H9 (cell line): Measurements from ENCODE around the gene CCDC126. TPM values are rescaled to one million over a fixed set of nuclear protein-coding genes. Genes with fewer than 3 reads are reported as not detected.

ENCODE experiments used
- DNase-seq: peaks from one replicate; pipeline ENCODE4 v3.0.0-alpha.2; 2017
- H2AFZ ChIP-seq: one replicate; pipeline ENCODE4 v1.6.1; 2013; ENCODE audit warnings: mild to moderate bottlenecking, low read length, control low read depth, moderate library complexity
- H2AK5ac ChIP-seq: 2 replicates; pipeline ENCODE4 v1.6.1; 2013; ENCODE audit warnings: low read length, control low read depth, mixed read lengths; ENCODE audit not compliant: insufficient read length
- H2BK120ac ChIP-seq: one replicate; pipeline ENCODE4 v1.6.1; 2013; ENCODE audit warnings: low read depth, mild to moderate bottlenecking, low read length, control low read depth, inconsistent platforms; ENCODE audit not compliant: poor library complexity, severe bottlenecking
- H2BK12ac ChIP-seq: 2 replicates; pipeline ENCODE4 v1.6.1; 2013; ENCODE audit warnings: low read length, control low read depth, mixed read lengths, low read depth; ENCODE audit not compliant: insufficient read length
- H2BK15ac ChIP-seq: 2 replicates; pipeline ENCODE4 v1.6.1; 2013; ENCODE audit warnings: low read depth, low read length, control low read depth
- H2BK20ac ChIP-seq: one replicate; pipeline ENCODE4 v1.6.1; 2013; ENCODE audit warnings: low read depth, mild to moderate bottlenecking, low read length, control low read depth, inconsistent platforms; ENCODE audit not compliant: poor library complexity, severe bottlenecking
- H2BK5ac ChIP-seq: 2 replicates; pipeline ENCODE4 v1.6.1; 2013; ENCODE audit warnings: low read length, control low read depth, mixed read lengths; ENCODE audit not compliant: insufficient read length
- H3K14ac ChIP-seq: 2 replicates; pipeline ENCODE4 v1.6.1; 2013; ENCODE audit warnings: low read length, control low read depth; ENCODE audit not compliant: insufficient read depth
- H3K18ac ChIP-seq: 2 replicates; pipeline ENCODE4 v1.6.1; 2013; ENCODE audit warnings: low read depth, mild to moderate bottlenecking, mixed read lengths, low read length, control low read depth; ENCODE audit not compliant: insufficient read length
- H3K23ac ChIP-seq: 2 replicates; pipeline ENCODE4 v1.6.1; 2013; ENCODE audit warnings: low read length, control low read depth, mixed read lengths, low read depth; ENCODE audit not compliant: insufficient read length
- H3K23me2 ChIP-seq: 2 replicates; pipeline ENCODE4 v1.6.1; 2013; ENCODE audit warnings: low read depth, mild to moderate bottlenecking, mixed read lengths, low read length, control low read depth; ENCODE audit not compliant: insufficient read length, poor library complexity, severe bottlenecking
- H3K27ac ChIP-seq: 2 replicates; pipeline ENCODE4 v1.5.1; 2013; ENCODE audit warnings: low read length, control low read depth, mixed read lengths, low read depth; ENCODE audit not compliant: insufficient read length
- H3K27me3 ChIP-seq: 2 replicates; pipeline ENCODE4 v1.6.1; 2013; ENCODE audit warnings: low read length, control low read depth, inconsistent platforms; ENCODE audit not compliant: insufficient read depth
- H3K4ac ChIP-seq: 2 replicates; pipeline ENCODE4 v1.6.1; 2013; ENCODE audit warnings: low read depth, mild to moderate bottlenecking, control low read depth, inconsistent platforms, low read length, moderate library complexity
- H3K4me1 ChIP-seq: 2 replicates; pipeline ENCODE4 v1.6.1; 2013; ENCODE audit warnings: low read length, control low read depth, inconsistent platforms; ENCODE audit not compliant: insufficient read depth
- H3K4me2 ChIP-seq: 2 replicates; pipeline ENCODE4 v1.6.1; 2013; ENCODE audit warnings: low read length, control low read depth, mixed read lengths; ENCODE audit not compliant: insufficient read length, insufficient read depth
- H3K56ac ChIP-seq: 2 replicates; pipeline ENCODE4 v1.6.1; 2013; ENCODE audit warnings: low read depth, mild to moderate bottlenecking, mixed read lengths, low read length, control low read depth; ENCODE audit not compliant: insufficient read length
- H3K79me1 ChIP-seq: 2 replicates; pipeline ENCODE4 v1.6.1; 2013; ENCODE audit warnings: low read depth, mild to moderate bottlenecking, moderate library complexity, low read length, control low read depth, inconsistent platforms; ENCODE audit not compliant: insufficient read depth, poor library complexity, severe bottlenecking
- H3K79me2 ChIP-seq: 2 replicates; pipeline ENCODE4 v1.6.1; 2013; ENCODE audit warnings: low read length, control low read depth, inconsistent platforms; ENCODE audit not compliant: insufficient read depth
- H3K9ac ChIP-seq: 2 replicates; pipeline ENCODE4 v1.6.1; 2013; ENCODE audit warnings: low read length, control low read depth, mixed read lengths; ENCODE audit not compliant: insufficient read length; ENCODE audit errors: extremely low read depth
- H3K9me3 ChIP-seq: one replicate; pipeline ENCODE4 v1.6.1; 2013; ENCODE audit warnings: low read depth, low read length, inconsistent platforms; ENCODE audit not compliant: control insufficient read depth
- H3T11ph ChIP-seq: one replicate; pipeline ENCODE4 v1.6.1; 2013; ENCODE audit warnings: mild to moderate bottlenecking, low read length, control low read depth, inconsistent platforms
- H4K20me1 ChIP-seq: one replicate; pipeline ENCODE4 v1.6.1; 2013; ENCODE audit not compliant: control insufficient read depth, insufficient read length, insufficient read depth
- H4K5ac ChIP-seq: 2 replicates; pipeline ENCODE4 v1.6.1; 2013; ENCODE audit warnings: low read depth, mild to moderate bottlenecking, mixed read lengths, low read length, control low read depth; ENCODE audit not compliant: insufficient read length
- H4K8ac ChIP-seq: replicated peaks from 2 replicates; pipeline ENCODE4 v1.6.1; 2013; ENCODE audit warnings: low read length, control low read depth, mixed read lengths, low read depth; ENCODE audit not compliant: insufficient read length
- H4K91ac ChIP-seq: 2 replicates; pipeline ENCODE4 v1.6.1; 2013; ENCODE audit warnings: low read depth, mild to moderate bottlenecking, moderate library complexity, mixed read lengths, low read length, control low read depth; ENCODE audit not compliant: insufficient read length
- H3K27ac Mint-ChIP-seq, 3 experiments: 2 replicates in 2 of 3; 3 replicates in 1 of 3; pipeline ENCODE4 v1.8.0; 2020 to 2021; ENCODE audit warnings: mixed read lengths in 3 of 3, mild to moderate bottlenecking in 1 of 3, moderate library complexity in 1 of 3
- H3K27me3 Mint-ChIP-seq: 2 replicates; pipeline ENCODE4 v1.8.0; 2021; ENCODE audit warnings: low read depth, mild to moderate bottlenecking, moderate library complexity, mixed read lengths
- H3K36me3 Mint-ChIP-seq, 3 experiments: 2 replicates in 2 of 3; 3 replicates in 1 of 3; pipeline ENCODE4 v1.8.0; 2020 to 2021; ENCODE audit warnings: low read depth in 3 of 3, mixed read lengths in 3 of 3; ENCODE audit not compliant: insufficient read depth in 1 of 3
- H3K4me1 Mint-ChIP-seq, 2 experiments: 2 replicates each; pipeline ENCODE4 v1.8.0; 2020; ENCODE audit warnings: mixed read lengths in 2 of 2
- H3K4me3 Mint-ChIP-seq, 2 experiments: 2 replicates in 1 of 2; 3 replicates in 1 of 2; pipeline ENCODE4 v1.8.0; 2020 to 2021; ENCODE audit warnings: mild to moderate bottlenecking in 2 of 2, mixed read lengths in 2 of 2, moderate library complexity in 1 of 2
- H3K9me3 Mint-ChIP-seq, 2 experiments: 2 replicates in 1 of 2; 3 replicates in 1 of 2; pipeline ENCODE4 v1.8.0; 2020; ENCODE audit warnings: mild to moderate bottlenecking in 2 of 2, mixed read lengths in 2 of 2, moderate library complexity in 1 of 2
- total RNA-seq: library from RNA; stranded (reverse); gene quantifications from 2 replicates; pipeline ENCODE4 v1.2.1, GENCODE V29; 2021
- TF ChIP-seq, protein P1 (sequence below): fragments of 200-600 bp; sonication (generic); conservative IDR thresholded peaks from 3 replicates; pipeline ENCODE4 v1.8.0; 2021; ENCODE audit warnings: antibody characterized with exemption, mild to moderate bottlenecking

The CCDC126 gene
- total RNA-seq, 1 experiment from 2014 or later: 4.0 TPM

DNA sequence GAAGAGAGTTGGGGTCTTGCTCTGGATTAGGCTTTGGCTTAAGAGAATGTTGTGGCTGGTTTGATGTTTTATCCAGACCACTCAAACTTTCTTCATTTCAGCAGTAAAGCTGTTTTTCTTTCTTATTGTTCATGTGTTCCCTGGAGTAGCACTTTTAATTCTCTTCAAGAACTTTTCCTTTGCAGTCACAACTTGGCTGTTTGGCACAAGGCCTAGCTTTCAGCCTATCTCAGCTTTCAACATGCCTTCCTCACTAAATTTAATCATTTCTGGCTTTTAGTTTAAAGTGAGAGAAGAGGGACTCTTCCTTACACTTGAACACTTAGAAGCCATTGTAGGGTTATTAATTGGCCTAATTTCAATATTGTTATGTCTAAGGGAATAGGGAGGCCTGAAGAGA, 18.1 kb downstream of the CCDC126 start:
- H3K4ac ChIP-seq: no peak overlapping the region
- H3K4me1 Mint-ChIP-seq: no peaks in the 10 kb centered on the region
- peaks cover 25 to 43% (median 30%) of the 10 kb centered on the region in 3 experiments for H3K36me3 Mint-ChIP-seq

More for the DNA sequence above, 18.1 kb downstream of the CCDC126 start:
- H4K20me1 ChIP-seq: no peaks in the 10 kb centered on the region
- H3K18ac ChIP-seq: no peak overlapping the region
- no peaks in the 10 kb centered on the region for H3K79me1 ChIP-seq
- no peak overlapping the region for H3K4me3 Mint-ChIP-seq
- no peak for DNase-seq
- H3T11ph ChIP-seq: no peak overlapping the region
- no peak overlapping the region for H2BK12ac ChIP-seq
- H4K8ac ChIP-seq: no peak overlapping the region
- no peak overlapping the region for H2BK120ac ChIP-seq
- H3K27me3 ChIP-seq: no peaks in the 10 kb centered on the region
- H3K79me2 ChIP-seq: no peaks in the 10 kb centered on the region
- no peak overlapping the region for H2BK5ac ChIP-seq
- no peak overlapping the region for H3K9ac ChIP-seq
- H3K9me3 Mint-ChIP-seq: peaks cover 17 to 29% of the 10 kb centered on the region in 2 experiments
- H3K23ac ChIP-seq: no peak overlapping the region
- no peak overlapping the region for H3K56ac ChIP-seq
- no peak overlapping the region for H2BK20ac ChIP-seq
- TF ChIP-seq, protein P1, sequence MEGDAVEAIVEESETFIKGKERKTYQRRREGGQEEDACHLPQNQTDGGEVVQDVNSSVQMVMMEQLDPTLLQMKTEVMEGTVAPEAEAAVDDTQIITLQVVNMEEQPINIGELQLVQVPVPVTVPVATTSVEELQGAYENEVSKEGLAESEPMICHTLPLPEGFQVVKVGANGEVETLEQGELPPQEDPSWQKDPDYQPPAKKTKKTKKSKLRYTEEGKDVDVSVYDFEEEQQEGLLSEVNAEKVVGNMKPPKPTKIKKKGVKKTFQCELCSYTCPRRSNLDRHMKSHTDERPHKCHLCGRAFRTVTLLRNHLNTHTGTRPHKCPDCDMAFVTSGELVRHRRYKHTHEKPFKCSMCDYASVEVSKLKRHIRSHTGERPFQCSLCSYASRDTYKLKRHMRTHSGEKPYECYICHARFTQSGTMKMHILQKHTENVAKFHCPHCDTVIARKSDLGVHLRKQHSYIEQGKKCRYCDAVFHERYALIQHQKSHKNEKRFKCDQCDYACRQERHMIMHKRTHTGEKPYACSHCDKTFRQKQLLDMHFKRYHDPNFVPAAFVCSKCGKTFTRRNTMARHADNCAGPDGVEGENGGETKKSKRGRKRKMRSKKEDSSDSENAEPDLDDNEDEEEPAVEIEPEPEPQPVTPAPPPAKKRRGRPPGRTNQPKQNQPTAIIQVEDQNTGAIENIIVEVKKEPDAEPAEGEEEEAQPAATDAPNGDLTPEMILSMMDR: no peak
- H4K5ac ChIP-seq: no peak overlapping the region
- H3K9me3 ChIP-seq: no peaks in the 10 kb centered on the region
- H2AK5ac ChIP-seq: no peak overlapping the region
- H3K27me3 Mint-ChIP-seq: no peaks in the 10 kb centered on the region
- H3K27ac Mint-ChIP-seq: no peak overlapping the region
- no peak overlapping the region for H3K4me2 ChIP-seq
- no peak overlapping the region for H4K91ac ChIP-seq
- no peak overlapping the region for H2AFZ ChIP-seq
- H3K14ac ChIP-seq: no peak overlapping the region
- H2BK15ac ChIP-seq: no peak overlapping the region
- no peaks in the 10 kb centered on the region for H3K23me2 ChIP-seq
- no peaks in the 10 kb centered on the region for H3K4me1 ChIP-seq
- H3K27ac ChIP-seq: no peak overlapping the region
